CD4-positive, alpha-beta T cell treated with Interleukin-6 for 4 hours (primary cell): ENCODE data around the gene TSG101.
A peak's percentile ranks its signal among the peaks of the same experiment; 100 is the strongest.

Experiments
- DNase-seq: peaks from one replicate; pipeline ENCODE4 v3.0.0-alpha.2; 2020; ENCODE audit warnings: mixed read lengths

The TSG101 gene

DNA sequence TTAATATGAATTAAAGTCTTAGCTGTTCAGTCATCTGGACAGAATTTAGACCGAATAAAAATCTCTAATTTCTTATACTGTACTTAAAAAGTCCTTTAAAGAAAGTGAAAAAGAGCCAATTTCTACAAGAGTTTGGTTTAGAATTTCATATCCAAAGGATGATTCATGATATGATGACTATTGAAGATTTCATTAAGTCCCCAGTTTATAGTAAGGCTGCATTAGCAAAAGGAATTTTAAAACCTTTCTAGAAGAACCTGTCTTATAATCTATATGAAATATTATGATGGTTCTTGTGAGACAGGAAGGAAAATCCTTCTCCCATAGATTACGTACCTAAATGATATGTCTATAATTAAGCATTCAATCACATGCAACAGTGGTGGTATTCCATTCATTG lies 34.8 kb downstream of the TSG101 start:
- DNase-seq: no peak

GRCh38 chr11:18490736-18491485 lies 35.8 kb downstream of the TSG101 start:
- DNase-seq: no peak

DNA sequence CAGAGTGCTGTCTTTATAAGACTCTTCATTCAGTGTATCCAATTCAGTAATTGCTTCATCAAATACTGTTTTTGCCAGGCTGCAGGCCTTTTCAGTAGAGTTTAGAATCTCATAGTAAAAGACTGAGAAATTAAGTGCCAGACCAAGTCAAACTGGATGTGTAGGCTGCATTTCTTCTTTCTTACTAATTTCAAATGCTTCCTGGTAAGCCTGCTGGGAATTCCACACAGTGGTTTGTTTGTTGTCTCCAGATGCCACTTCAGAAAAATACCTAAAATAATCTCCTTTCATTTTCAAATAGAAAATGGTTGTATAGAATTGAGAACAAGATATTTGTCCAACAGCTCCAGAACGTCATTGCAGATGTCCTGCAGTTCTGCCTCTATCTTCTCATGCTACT lies 36.4 kb downstream of the TSG101 start:
- no peak for DNase-seq

DNA sequence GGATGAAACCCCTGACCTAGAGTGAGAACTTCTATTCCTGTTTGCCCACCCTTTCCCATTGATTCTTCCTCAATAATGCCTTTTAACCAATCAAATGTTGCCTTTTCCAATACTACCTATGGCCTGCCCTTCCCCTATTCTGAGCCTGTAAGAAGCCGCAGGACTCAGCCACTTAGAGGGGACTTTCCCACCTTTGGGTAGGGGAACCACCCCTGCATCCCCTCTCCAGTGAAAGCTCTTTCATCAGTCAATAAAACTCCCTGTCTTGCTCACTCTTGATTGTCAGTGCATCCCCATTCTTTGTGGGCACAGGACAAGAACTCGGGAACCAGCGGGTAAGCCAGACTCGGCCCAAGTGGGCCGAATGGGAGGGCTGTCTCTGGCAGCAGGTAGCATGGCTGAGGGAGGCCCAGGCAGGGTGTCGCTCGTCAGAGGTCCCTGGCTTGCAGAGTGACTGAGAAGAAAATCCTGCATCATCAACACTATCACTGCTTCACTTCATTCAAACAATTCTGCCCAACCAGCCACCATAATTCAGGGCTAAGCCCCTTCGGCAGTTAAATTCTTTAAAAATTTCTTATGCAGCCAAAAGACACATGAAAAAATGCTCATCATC lies 40.7 kb downstream of the TSG101 start:
- DNase-seq: no peak

DNA sequence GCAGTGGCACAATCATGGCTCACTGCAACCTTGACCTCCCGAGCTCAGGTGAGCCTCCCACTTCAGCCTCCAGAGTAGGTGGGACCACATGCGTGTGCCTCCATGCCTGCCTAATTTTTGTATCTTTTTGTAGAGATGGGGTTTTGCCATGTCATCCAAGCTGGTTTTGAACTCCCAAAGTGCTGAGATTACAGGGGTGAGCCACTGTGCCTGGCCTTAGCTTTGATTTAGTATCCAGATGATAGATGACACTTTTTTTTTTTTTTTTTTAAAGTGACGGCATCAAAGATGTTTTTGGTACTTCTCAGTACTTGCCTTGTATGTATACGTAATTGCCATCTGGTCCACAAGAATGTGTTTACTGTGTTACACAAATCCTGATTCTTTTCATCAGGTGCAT lies 47.7 kb downstream of the TSG101 start:
- no peak for DNase-seq

- DNase-seq: no peak
These were observed 54.2 kb downstream of the TSG101 start for GRCh38 chr11:18472587-18472986.

- DNase-seq: no peak
These were observed 54.7 kb downstream of the TSG101 start for GRCh38 chr11:18471995-18472394.

DNA sequence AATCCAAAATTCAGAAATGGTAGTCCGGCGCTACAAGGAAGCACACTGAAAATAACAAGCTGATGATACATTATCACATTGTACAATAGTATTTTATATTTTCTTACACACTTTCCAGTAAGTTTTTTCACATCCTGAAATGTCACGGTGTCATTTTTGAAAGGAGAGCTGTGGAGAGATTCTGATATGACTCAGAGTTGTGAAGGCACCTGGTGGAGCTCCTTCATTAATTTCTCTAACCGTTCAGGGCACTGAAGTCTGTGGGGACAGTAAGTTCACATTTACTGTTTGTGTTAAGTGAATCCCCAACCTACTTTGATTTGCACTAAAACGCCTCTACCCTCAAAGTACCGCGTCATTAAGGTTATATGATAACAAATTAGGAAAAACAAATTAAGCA lies 57.8 kb downstream of the TSG101 start:
- DNase-seq: no peak

GRCh38 chr11:18468059-18468458 lies 58.7 kb downstream of the TSG101 start:
- DNase-seq: no peak

DNA sequence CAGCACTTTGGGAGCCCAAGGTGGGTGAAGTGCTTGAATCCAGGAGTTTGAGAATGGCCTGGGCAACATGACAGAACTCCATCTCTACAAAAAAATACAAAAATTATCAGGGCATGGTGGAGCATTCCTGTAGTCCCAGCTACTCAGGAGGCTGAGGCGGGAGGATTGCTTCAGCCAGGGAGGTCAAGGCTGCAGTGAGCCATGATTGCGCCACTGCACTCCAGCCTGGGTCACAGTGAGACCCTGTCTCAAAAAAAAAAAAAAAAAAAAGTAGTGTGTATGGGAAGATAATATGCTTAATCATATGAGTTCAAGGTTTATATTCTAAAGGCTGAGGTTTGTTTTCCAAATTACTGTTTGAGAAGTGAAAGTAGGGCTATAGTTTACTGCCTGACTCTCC lies 60.3 kb downstream of the TSG101 start:
- DNase-seq: no peak

- no peak for DNase-seq
These were observed 63.3 kb downstream of the TSG101 start for GRCh38 chr11:18463439-18463838.

GRCh38 chr11:18461909-18462308 lies 64.8 kb downstream of the TSG101 start:
- no peak for DNase-seq

GRCh38 chr11:18459634-18460033 lies 67.1 kb downstream of the TSG101 start:
- DNase-seq: no peak

GRCh38 chr11:18457450-18457849 lies 69.3 kb downstream of the TSG101 start:
- DNase-seq: no peak

DNA sequence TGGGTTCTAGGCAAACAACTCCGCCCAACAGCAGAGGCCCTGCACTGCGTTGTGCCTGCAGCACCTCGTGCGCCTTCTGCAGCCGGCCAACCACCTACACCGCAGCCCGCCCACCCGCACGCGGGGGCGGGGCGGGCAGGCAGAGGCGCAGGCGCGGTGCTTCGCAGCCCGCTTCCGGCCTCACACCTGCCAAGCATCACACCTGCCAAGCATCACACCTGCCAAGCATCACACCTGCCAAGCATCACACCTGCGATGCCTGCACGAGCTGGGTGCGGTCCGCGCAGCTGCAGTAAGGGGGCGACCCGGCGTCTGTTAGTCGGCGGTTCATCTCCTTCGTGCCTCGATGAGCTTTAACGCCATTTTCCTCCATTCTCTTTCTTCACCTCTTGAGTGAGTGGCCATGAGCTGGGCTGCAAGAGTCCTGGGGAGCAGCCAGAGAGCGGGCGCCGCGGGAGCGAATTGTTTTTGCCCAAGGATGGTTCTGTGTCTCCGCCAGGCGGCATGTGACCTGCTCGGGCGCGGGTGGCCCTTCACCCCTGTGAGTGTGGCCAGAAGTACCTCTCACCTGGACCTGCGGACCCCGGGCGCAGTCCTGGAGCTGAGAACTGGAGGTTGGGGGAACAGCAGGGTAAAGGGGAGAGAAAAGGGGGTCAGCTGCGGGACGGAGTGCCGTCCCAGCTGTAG lies 70.9 kb downstream of the TSG101 start, which contains the start of gene LDHAL6A:
TSS of gene LDHAL6A (plus strand) at position 171 of the 687 bp plus-strand sequence. CDS start 825 bp downstream, outside the sequence.
- peak; percentile 5 for DNase-seq

DNA sequence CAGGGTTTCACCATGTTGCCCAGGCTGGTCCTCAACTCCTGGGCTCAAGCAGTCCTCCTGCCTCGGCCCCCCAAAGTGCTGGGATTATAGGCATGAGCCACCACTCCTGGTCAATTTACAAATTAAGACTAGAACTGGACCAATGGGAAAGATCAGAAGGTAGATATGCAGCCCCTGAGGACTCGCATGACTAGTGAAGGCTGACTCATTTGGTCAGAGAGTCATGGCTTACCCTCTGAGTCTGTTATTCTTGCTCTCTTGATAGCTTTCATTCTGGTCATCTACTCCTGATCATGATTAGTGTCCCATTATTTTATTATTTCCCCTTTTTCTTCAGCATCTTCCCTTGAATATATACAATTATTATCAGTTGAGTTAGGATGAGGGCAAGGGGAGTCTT lies 73.8 kb downstream of the TSG101 start:
- DNase-seq: no peak

DNA sequence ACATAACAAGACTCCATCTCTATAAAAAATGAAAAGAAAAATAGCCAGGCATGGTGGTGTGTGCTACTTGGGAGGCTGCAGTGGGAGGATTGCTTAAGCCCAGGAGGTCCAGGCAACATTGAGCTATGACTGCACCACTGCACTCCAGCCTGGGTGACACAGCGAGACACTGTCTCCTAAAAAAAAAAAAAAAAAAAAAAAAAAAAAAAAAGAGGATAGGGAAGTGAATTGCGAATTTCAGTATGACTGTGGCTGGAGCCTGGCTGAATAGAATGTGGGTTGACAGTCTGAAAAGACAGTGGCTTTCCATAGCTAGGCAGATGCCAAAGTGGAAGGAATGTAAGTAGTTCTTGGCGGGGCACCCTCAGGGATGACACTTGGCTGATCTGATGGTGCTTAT lies 77.5 kb downstream of the TSG101 start:
- no peak for DNase-seq

- DNase-seq: no peak
These were observed 88.1 kb downstream of the TSG101 start for GRCh38 chr11:18438691-18439090.
